HG03457 (cell line): ENCODE results near the gene KDM6A.
A peak's percentile ranks its signal among the peaks of the same experiment; 100 is the strongest.
"Not testable (repeated sequence)": the region's sequence is repeated elsewhere in the genome, so short reads cannot be mapped to it uniquely, and the experiment has no call there.

Experiments
- ATAC-seq: cut with Tn5 transposase; IDR thresholded peaks from one replicate; pipeline ENCODE4 v1.9.1; 2021; ENCODE audit warnings: moderate number of reproducible peaks; ENCODE audit not compliant: unreplicated experiment

The KDM6A gene

GRCh38 chrX:44915361-44915868, 42.4 kb downstream of the KDM6A start:
- no peak for ATAC-seq

GRCh38 chrX:44918722-44919121, 45.7 kb downstream of the KDM6A start:
- ATAC-seq, result no peak

- ATAC-seq, result no peak
These were observed 50.0 kb downstream of the KDM6A start for GRCh38 chrX:44922980-44923379.

- no peak for ATAC-seq
These were observed 54.4 kb downstream of the KDM6A start for GRCh38 chrX:44927398-44927797.

- no peak for ATAC-seq
These were observed 58.5 kb downstream of the KDM6A start for GRCh38 chrX:44931441-44931973.

GRCh38 chrX:44935172-44935571, 62.2 kb downstream of the KDM6A start:
- ATAC-seq, result no peak

- no peak for ATAC-seq
These were observed 62.7 kb downstream of the KDM6A start for GRCh38 chrX:44935640-44936039.

GRCh38 chrX:44937606-44938005, 64.6 kb downstream of the KDM6A start:
- ATAC-seq, result peak; percentile 83

- ATAC-seq, result no peak
These were observed 65.1 kb downstream of the KDM6A start for GRCh38 chrX:44938111-44938510.

GRCh38 chrX:44940541-44940940, 67.6 kb downstream of the KDM6A start:
- ATAC-seq, result not testable (repeated sequence)

- no peak for ATAC-seq
These were observed 70.0 kb downstream of the KDM6A start for GRCh38 chrX:44943007-44943406.

- no peak for ATAC-seq
These were observed 71.9 kb downstream of the KDM6A start for GRCh38 chrX:44944894-44945293.

- no peak for ATAC-seq
These were observed 72.7 kb downstream of the KDM6A start for GRCh38 chrX:44945736-44946135.

GRCh38 chrX:44946771-44947170, 73.8 kb downstream of the KDM6A start:
- ATAC-seq, result no peak

- ATAC-seq, result no peak
These were observed 75.0 kb downstream of the KDM6A start for GRCh38 chrX:44947995-44948394.

GRCh38 chrX:44948406-44948805, 75.4 kb downstream of the KDM6A start:
- no peak for ATAC-seq

- no peak for ATAC-seq
These were observed 76.1 kb downstream of the KDM6A start for GRCh38 chrX:44949125-44949524.

- ATAC-seq, result not testable (repeated sequence)
These were observed 77.7 kb downstream of the KDM6A start for GRCh38 chrX:44950471-44951366.

- no peak for ATAC-seq
These were observed 78.6 kb downstream of the KDM6A start for GRCh38 chrX:44951572-44952067.

- ATAC-seq, result no peak
These were observed 79.5 kb downstream of the KDM6A start for GRCh38 chrX:44952329-44953027.

- no peak for ATAC-seq
These were observed 80.9 kb downstream of the KDM6A start for GRCh38 chrX:44953734-44954502.
